Renal cortical epithelial cell (primary cell): ENCODE measurements around the gene ARHGAP24. TPM values are rescaled to one million over a fixed set of nuclear protein-coding genes. Genes with fewer than 3 reads are reported as not detected.
A peak's percentile ranks its signal among the peaks of the same experiment; 100 is the strongest.
"Not testable (repeated sequence)": the region's sequence is repeated elsewhere in the genome, so short reads cannot be mapped to it uniquely, and the experiment has no call there.

Source experiments
- DNase-seq: peaks from one replicate; pipeline ENCODE4 v3.0.0-alpha.2; 2011; ENCODE audit warnings: low read depth
- total RNA-seq: library from RNA; depleted of rRNA; stranded (reverse); fragments of >200 nt; gene quantifications from 2 replicates; pipeline ENCODE4 v1.2.3, GENCODE V29; 2014

ARHGAP24 gene
- total RNA-seq, 1 donor from 2014 or later, result 63.1 TPM

GRCh38 chr4:85815796-85816459 lies 341.0 kb downstream of the ARHGAP24 start:
- DNase-seq, result no peak

DNA sequence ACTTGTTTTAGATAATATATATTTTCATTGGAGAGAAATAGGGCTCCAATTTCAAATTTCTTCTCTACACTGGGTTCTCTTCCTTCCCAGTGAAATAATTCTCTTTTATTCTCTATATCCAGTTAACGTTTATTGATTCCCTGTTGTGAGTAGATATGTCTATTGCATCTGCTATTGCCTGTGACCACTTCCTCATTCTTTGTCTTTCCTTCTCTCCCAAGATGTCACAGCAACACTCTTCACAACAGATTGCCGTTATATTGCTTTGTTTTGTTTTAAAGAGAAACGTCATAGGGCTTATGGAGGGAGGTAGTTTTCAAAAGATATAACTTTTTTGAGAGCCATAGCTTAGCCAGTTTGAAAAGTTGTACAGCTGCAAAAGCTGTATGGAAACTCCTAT lies 343.8 kb downstream of the ARHGAP24 start:
- DNase-seq, result no peak

DNA sequence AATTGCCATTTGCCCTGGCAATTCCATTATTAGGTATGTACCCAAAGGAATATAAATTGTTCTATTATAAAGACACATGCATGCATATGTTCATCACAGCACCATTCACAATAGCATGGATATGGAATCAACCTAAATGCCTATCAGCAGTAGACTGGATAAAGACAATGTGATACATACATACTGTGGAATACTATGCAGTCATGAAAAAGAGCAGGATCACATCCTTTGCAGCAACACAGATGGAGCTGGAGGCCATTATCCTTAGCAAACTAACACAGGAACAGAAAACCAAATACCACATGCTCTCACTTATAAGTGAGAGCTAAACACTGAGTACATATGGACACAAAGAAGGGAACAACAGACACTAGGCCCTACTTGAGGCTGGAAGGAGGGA lies 345.2 kb downstream of the ARHGAP24 start:
- not testable (repeated sequence) for DNase-seq

- no peak for DNase-seq
Observed at GRCh38 chr4:85821688-85822455, 346.9 kb downstream of the ARHGAP24 start.

GRCh38 chr4:85823295-85823694 lies 348.3 kb downstream of the ARHGAP24 start:
- peak; percentile 47 for DNase-seq

DNA sequence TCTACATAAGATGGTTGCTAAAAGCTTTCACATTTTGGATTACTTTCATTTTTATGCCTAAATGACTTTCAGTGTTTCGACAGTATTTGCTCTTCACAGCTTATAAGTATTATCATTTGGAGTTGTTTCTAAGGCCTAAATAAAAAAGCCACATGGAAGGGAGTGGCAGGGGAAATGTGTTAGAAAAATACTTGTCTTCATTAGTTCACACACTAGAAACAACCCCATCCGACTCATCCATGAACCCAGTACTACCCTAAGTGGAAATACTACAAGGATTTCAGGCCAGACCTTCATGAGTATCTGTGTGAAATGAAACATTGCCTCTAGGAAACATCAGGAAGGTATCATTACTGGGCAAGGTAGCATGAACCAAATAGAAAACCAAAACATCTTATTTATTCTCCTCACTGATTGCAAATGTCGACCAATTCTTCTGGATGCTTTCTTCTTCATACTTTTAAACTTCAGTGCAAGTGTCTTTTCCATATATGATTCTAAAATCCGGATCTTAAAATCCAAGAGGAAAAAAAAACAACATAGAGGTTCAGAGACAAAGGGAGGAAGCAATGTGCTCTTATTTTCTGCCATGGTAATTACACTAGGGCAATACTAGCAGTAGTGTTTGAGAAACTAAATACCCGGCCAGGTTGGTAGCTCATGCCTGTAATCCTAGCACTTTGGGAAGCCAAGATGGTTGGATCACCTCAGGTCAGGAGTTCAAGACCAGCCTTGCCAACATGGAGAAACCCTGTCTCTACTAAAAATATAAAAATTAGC lies 349.4 kb downstream of the ARHGAP24 start:
- DNase-seq, result peak; percentile 42

GRCh38 chr4:85826060-85826678 lies 351.2 kb downstream of the ARHGAP24 start:
- peak; percentile 100 for DNase-seq

DNA sequence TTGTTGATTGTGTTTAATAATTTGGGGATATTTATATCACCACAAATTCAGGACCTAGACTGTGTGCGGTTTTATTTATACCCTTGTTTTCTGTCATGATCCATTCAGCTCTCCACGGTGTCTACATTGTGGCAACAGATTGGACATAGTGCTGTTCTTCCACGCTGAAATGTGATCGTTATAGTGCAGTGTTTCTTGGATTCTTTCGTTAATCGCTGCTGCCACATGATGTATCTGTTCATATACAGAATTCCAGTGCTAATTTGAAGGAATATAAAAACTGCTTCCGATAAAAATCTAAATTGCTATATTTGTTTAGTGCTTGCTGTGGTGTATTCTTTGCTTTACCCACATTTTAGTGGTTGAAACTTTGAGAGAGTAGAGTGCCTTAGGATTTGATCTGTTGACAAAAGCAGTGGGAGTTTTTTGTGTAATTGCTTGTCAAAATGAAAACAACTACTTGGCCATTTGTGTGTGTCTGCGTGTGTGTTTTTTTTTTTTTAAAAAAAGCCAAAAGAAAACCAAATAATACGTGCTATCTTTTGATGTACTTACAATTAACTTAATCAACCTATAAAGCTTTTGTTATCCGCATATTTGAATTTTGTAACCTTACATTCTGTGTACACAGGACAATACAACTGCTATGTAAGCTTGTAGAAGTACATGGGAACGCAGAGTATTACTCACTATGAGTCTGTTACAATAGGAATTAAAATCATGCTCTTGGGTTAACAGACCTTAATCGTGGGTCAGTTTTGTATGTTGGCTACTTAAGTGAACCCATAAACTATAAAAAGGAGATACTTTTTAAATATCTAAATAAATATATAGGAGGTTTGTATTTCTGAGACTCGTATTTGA lies 353.3 kb downstream of the ARHGAP24 start:
- peak; percentile 87 for DNase-seq

- DNase-seq, result peak; percentile 88
Observed at GRCh38 chr4:85829276-85830051, 354.5 kb downstream of the ARHGAP24 start.

GRCh38 chr4:85831647-85832046 lies 356.7 kb downstream of the ARHGAP24 start:
- DNase-seq, result peak; percentile 51

DNA sequence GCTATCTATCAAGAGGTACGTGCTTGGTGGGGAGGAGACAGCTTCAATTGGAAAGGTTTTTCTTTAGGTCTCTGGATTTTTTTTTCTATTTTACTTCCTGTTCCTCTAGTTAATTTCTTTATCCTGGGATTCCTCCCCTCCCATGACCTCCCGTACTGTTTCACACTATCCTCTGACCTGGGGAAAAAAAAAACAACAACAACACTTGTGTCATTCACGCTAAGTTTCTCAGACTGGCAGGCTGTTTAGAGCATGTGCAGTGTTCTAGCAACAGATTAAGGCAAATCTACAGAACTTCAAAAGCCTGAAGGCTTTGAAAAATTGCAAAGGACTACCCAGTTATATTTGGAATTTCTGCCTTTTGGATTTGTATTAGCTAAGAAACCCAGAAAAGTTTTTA lies 358.4 kb downstream of the ARHGAP24 start:
- peak; percentile 60 for DNase-seq

- DNase-seq, result no peak
Observed at GRCh38 chr4:85834934-85835333, 360.0 kb downstream of the ARHGAP24 start.

DNA sequence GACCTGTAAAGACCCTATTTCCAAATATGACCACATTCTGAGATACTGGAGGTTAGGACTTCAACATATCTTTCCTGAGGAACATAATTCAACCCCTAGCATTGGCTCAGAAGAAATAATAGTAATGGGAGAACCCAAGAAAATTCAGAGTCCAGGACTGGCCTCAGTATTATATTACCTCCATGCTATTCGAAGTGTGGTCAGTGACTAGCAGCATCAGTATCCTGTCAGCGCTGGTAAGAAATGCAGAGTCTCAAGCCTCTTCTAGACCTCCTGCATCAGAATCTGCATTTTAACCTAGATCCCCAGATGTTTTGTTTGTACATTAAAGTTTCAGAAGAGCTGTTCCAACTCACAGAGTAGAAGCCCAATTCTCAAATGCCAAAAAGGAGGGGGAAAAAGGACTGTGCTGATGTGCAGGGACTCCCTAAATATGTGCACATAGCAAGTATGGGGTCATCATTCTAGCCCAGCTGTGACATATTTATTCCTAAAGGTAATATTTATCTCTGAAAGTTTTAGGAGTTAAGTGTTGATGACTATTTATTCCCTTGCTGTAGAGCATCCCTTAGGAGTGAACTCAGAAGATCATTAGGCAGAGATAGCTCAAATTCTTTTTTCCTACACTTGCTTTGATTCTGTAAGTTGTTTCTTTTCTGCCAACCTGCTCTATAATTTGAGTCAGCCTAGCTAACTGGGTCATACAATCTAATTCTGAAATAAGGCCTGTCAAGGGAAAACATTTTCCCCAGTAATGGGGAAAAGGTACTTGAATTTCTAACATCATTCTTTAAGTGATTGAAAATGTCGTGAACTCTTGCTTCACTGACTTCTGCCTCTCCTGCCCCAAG lies 361.9 kb downstream of the ARHGAP24 start:
- DNase-seq, result no peak

DNA sequence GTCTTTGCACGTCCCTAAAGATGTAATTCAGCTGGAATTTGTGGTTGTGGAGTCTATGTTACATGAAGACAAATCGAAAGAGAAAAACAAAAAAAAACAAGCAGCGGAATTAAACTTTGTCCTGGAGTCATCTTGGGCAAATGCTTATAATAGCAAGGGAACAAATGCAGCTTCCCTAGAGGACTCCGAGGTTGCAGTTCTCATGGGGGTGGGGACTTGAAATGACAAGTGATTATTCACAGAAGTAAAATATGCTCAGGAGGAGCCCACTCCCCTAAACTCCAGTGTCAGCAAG lies 362.4 kb downstream of the ARHGAP24 start:
- DNase-seq, result peak; percentile 66

GRCh38 chr4:85839981-85840451 lies 365.1 kb downstream of the ARHGAP24 start:
- not testable (repeated sequence) for DNase-seq

GRCh38 chr4:85842540-85842939 lies 367.6 kb downstream of the ARHGAP24 start:
- peak; percentile 65 for DNase-seq

DNA sequence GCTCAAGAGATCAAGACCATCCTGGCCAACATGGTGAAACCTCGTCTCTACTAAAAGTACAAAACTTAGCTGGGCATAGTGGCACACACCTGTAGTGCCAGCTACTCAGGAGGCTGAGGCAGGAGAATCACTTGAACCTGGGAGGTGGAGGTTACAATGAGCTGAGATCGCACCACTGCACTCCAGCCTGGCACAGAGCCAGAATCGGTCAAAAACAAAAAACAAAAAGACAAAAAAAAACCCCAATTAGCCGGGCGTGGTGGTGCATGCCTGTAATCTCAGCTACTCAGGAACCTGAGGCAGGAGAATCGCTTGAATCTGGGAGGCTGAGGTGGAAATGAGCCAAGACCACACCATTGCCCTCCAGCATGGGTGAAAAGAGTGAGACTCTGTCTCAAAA lies 378.8 kb downstream of the ARHGAP24 start:
- not testable (repeated sequence) for DNase-seq

- DNase-seq, result no peak
Observed at GRCh38 chr4:85854546-85854945, 379.6 kb downstream of the ARHGAP24 start.

DNA sequence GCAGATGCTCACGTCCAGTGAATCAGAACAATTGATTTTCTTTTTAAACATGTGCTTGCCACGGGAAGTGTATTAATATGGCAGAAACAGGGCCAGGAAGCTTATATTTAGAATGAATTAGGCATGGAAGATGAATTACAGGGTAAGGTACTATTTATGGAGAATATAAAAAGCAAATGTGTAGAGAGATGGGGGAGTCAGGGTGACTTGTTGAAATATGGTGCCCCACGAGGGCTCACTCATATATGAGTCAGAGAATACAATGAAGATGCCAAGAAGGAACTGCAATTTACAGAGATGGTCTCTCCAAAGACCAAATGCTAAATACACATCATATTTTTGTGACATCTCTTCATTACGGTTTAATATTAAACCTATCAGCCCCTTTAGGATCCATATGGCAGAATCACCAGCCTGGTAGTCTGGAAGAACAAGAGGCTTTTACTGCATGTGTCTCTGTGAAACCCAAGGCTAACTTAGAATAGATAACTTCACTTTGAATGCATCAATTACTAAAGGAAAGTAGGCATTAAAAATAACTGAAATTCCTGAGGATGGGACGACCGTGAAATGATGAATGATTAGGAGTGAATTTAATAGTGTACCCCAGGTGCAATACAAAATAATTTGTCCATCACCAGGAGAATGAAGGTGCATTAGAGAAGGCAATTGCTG lies 385.3 kb downstream of the ARHGAP24 start:
- DNase-seq, result no peak
